HG02840 (cell line): ENCODE data around the gene ZNF593.
A peak's percentile ranks its signal among the peaks of the same experiment; 100 is the strongest.

Experiments used
- ATAC-seq: cut with Tn5 transposase; IDR thresholded peaks from one replicate; pipeline ENCODE4 v1.9.1; 2021; ENCODE audit warnings: mild to moderate bottlenecking, moderate library complexity, moderate number of reproducible peaks; ENCODE audit not compliant: unreplicated experiment, low FRiP score

Gene ZNF593

DNA sequence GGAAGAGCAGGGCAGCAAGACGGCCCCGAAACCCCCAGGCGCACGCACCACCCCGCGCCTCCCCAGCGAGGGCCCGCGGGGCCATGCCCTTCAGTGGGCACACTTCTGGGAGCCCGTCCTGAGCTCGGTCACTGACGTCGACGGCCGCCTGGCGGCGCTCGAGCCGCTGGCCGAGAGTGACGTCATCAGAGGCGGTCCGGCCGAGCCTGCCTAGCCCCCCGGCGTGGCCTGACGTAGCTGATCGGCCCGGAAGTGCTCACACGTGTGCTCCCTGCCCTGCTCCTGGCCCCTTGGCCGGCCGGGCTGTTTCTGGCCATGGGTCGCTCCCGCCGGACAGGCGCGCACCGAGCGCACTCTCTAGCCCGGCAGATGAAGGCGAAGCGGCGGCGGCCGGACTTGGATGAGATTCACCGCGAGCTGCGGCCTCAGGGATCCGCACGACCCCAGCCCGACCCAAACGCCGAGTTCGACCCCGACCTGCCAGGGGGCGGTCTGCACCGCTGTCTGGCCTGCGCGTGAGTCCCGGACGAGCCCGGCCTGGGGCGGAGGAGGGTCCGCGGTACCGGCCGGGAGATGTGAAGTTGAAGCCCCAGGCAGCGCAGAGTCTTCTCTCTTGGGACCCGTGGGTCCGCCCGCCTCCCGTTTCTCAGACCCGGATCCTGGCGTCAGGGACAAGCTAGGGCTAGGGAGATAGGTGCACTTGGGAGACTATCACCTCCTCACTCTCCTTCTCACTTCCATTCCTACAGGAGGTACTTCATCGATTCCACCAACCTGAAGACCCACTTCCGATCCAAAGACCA is at the start of gene ZNF593:
ZNF593 (plus strand) TSS at position 240 of the 803 bp plus-strand sequence; CDS start at position 316, 76 bp downstream.
- ATAC-seq: peak; percentile 78

GRCh38 chr1:26121854-26122773 is 47.6 kb upstream of the ZNF593 start:
- no peak for ATAC-seq

DNA sequence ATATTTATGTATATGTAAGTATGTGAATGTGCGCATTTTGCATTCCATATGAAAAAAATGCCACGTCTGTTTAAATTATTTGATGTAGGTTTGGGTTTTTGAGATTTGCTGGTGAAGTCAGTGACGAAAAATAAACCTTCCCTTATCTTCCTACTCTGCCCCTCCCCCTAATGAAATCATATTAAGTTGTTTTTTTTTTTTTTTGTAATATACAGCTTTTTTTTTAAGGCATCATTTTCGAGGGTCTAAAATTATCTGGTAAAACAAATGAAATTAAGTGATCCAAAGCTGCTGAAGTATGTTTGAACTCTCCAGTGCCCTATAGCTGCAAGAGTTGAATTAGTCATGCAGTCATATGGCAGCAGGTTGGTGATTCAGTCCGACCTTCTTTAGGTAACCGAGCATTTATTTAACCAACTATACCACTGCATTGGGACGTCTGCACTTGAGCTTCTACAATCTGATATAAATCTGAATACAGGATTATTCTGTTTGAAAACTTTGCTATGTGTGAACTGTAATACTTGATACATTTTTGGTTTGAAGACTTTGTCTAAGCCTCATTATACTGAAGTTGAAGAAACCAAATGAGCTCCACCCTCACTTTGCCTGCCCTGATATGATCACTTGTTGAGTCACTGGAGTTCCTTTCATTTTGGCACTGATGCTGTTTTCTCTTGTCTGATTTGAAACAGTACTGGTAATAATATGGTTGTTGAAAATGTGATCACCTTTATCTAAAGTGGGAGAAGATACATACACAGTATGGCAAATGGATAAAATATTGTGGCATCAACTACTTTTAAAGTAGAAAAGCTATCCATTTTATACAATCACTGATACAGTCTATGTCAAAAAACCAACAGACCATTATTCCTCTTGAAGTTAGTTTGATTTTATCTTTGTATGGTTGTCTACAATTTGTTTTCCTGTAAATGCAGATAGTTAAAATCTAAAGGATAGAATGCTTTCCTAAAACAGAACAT is 46.4 kb upstream of the ZNF593 start:
- ATAC-seq: no peak

DNA sequence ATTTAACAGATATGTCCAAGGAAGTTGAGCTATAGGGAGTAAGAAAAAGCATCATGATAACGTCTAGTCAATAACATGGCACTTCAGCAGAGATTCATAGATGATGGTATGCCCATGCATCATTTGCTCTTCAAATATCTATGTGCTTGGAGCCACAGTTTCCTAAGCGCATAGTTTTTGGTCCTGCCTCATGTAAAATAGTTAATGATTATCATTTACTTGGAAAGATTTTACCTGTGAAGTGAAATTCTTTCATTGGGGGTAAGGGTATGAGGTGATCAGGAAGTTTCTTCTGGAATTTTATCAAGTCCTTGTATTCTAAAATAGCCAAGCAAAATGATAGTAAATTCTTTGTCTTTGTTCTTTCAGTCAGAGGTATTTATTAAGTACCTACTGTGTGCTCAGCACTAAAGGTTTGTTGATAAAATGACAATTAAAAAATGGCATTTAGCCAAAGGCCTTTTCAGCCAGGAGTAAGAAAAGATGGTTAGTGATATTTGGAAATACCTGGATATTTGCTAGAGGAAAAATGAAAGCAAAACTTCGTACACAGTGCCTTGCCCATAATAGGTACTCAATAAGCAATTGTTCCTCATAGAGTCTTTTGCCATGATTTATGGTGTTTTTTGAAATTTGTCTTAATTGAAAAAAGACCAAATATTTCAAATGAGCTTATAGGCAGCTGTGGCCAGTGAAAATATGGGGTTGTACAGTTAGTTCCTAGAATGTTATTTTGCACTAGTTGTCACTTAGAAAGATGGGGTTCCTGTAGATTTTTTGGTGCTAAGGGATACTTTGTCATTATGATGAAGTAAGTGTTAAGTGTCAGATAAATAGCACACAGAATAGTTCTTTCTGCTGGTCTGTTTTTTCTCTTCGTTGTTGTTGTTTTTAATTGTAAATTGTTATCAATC is 45.0 kb upstream of the ZNF593 start:
- ATAC-seq: no peak

GRCh38 chr1:26125382-26125781 is 44.3 kb upstream of the ZNF593 start:
- no peak for ATAC-seq

GRCh38 chr1:26125946-26126320 is 43.8 kb upstream of the ZNF593 start:
- no peak for ATAC-seq

DNA sequence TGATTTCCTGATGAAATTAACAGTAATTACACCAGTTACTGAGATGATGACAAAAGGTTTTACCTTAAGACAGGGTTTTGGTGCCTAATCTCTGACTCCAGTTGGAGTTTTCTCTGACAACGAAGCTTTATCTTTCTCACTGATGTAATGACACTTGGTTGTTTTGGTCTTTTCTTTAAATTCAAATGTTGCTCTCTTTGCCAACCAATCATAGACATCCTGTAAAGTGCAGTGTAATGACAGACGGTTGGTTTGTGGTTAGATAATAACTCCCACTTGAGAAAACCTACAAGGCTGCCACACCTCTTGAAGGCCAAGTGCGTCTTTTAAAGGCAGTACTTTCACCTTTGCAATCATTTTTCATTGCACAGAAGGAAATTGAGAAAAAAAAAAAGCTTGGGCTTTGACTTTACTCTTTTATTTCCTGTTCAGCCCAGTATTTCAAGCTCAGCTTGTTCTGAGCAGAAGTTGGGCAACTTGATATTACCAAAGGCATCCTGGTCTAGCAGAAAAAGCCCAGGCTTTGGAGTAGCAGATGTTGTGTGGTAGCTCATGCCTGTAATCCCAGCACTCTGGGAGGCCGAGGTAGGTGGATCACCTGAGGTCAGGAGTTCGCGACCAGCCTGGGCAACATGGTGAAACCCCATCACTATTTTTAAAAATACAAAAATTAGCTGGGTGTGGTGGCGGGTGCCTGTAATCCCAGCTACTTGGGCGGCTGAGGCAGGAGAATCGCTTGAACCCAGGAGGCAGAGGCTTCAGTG is 43.2 kb upstream of the ZNF593 start:
- ATAC-seq: no peak

DNA sequence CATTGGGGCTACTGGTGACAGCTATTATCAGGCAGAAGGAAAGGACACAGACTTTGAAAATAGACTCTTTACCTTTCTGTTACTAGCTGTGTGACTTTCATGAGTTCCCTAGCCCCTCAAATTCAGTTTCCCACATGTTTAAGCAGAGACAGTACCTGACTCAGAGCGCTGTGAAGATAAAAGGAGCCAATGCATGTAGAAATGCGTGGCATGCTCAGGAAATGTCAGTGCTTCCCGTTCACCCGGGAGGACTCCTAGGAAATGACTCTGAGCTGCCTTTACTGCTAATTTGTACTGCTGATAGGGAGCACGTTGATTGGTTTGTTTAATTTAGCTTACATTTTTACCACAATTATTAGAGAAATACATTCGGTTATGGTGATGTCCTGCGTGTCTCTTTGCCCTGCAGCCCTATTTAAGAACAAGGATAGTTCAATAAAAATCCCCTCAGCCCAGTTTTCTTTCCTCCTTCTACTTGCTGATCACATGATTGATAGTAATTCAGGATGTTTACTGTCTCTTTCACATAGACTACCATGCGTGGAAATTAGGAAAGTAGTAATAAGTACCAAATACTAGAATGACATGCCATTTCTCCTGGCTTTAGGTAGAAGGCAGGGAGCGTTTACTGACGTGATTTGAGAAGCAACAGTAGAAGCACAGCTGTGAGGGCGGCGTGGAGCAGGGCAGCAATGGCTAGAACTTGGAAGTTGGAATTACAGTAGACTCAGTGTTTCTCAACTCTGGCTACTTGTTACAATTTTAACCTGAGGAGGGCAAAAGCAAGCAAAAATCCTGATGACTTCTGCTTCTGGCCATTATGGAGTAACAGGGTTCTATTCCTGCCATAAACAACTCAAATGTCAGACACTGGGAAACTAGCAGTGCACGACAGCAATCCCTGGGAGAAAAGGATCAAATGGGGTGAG is 42.2 kb upstream of the ZNF593 start:
- no peak for ATAC-seq

GRCh38 chr1:26129778-26130177 is 39.9 kb upstream of the ZNF593 start:
- ATAC-seq: no peak

DNA sequence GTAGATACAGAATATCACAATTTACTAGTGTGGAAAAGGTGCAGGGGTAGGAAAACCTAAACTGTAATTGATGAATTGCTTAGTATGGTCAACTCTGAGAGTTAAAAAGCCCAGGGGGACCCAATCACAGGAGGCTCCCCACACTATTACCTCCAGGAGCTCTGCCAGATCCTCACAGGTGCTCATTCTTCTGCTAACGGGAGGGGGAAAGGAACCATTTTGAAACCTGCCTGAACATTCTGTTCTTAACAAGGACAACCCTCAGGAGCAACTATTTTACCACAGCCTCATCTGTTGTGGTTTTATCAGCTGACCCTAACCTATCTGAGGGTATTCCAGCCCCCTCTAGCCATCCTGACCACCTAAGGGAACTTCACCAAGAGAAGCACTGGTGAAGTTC is 39.0 kb upstream of the ZNF593 start:
- ATAC-seq: no peak

GRCh38 chr1:26132128-26132833 is 37.4 kb upstream of the ZNF593 start:
- no peak for ATAC-seq

DNA sequence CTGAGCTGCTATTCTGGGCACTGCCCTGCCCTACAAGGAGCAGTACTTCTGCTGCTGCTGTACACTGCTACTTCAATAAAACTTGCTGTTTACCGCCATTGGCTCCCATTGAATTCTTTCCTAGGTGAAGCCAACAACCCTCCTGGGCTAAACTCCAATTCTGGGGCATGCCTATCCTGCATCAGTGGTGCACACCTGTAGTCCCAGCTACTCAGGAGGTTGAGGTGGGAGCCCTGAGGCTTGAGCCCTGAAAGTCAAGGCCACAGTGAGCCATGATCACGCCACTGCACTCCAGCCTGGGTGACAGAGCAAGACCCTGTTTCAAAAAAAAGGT is 36.9 kb upstream of the ZNF593 start:
- no peak for ATAC-seq

- no peak for ATAC-seq
Observed at GRCh38 chr1:26134466-26134865, 35.2 kb upstream of the ZNF593 start.

- no peak for ATAC-seq
Observed at GRCh38 chr1:26138974-26139558, 30.6 kb upstream of the ZNF593 start.

DNA sequence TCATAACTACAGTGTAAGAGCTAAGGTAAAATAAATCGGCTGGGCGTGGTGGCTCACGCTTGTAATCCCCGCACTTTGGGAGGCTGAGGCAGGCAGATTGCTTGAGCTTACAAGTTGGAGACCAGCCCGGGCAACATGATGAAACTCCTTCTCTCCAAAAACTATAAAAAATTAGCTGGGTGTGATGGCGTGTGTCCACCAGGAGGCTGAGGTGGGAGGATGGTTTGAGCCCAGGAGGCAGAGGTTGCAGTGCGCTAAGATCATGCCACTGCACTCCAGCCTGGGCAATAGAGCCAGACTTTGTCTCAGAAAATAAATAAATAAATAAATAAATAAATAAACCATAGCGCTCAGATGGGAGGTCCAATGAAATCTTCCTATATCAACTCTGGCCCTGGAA is 27.5 kb upstream of the ZNF593 start:
- no peak for ATAC-seq

DNA sequence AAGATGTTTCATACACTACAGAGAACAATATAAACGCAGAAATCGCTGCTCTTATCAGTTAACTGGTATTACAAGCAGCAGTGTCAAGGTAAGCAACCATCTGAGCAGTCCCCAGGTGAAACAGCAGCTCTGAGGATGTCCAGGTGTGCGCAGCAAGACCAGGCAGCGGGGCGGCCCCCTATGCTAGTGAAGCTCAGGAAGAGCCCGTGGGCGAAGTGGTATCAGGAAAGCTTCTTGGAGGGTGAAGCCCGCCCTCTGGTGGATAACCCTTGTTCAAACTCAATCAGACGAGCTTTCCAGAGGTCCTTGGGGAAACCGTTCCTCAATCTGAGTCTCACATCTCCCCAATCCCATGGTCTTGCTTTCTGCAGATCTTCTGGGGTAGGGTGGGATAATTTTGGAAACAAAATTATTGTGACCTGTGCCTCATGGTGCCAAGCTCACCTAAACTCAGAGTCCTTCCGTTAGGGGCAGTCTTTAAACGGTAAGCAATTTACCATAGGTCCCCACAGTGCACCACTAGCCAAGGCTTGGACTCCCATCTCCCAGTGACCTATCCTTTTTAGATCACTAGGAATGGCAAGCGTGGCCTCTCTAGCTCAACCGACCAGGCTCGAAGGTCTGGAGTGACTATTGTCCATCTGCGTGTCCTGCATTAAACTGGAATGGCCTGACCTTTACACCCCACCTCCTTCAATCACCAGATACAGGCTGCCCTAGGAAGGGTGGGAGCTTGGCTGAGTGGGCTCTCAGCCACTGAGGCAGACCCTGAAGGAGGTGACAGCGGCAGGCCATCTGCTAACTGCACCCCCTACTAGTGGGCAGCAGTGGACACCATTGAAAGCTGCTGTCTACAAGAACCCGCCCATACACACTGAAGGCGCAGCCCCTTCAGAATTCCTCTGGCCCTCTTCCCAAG is 24.4 kb upstream of the ZNF593 start:
- no peak for ATAC-seq
